GM10266 (cell line): Measurements from ENCODE around the gene SSX2.
"Not testable (repeated sequence)": the region's sequence is repeated elsewhere in the genome, so short reads cannot be mapped to it uniquely, and the experiment has no call there.

Experiments
- DNase-seq: peaks from one replicate; pipeline ENCODE4 v3.0.0; 2012; ENCODE audit errors: extremely low spot score

SSX2 gene, protein sequence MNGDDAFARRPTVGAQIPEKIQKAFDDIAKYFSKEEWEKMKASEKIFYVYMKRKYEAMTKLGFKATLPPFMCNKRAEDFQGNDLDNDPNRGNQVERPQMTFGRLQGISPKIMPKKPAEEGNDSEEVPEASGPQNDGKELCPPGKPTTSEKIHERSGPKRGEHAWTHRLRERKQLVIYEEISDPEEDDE

DNA sequence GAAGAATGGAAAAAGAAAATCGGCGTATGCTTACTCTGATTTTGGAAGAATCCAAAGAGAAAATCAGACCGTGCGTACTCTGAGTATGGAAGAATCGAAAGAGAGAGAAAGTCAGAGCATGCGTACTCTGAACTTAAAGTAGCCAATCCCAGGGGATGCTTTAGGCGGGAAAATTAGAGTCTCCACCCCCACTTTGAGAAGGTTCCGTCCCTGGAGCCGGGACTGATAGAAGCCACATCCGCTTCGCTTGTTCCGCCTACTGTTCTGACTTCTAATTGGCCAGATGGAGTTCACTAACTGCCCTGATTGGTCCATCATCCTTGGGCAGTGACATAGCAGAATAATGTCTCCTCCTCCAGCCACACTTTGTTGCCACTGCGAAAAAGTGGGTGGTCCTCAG lies at the start of gene SSX2:
TSS of gene SSX2 (minus strand) at position 101 of the 400 bp plus-strand sequence. CDS start 1,429 bp downstream, outside the sequence.
- not testable (repeated sequence) for DNase-seq

DNA sequence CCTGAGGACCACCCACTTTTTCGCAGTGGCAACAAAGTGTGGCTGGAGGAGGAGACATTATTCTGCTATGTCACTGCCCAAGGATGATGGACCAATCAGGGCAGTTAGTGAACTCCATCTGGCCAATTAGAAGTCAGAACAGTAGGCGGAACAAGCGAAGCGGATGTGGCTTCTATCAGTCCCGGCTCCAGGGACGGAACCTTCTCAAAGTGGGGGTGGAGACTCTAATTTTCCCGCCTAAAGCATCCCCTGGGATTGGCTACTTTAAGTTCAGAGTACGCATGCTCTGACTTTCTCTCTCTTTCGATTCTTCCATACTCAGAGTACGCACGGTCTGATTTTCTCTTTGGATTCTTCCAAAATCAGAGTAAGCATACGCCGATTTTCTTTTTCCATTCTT lies 44.0 kb upstream of the SSX2 start, which contains the start of gene SSX2B:
TSS of gene SSX2B (plus strand) at position 301 of the 400 bp plus-strand sequence. CDS start 1,429 bp downstream, outside the sequence.
- DNase-seq, result not testable (repeated sequence)

- not testable (repeated sequence) for DNase-seq
Measured at GRCh38 chrX:52692034-52692433, 14.9 kb downstream of the SSX2 start.

- not testable (repeated sequence) for DNase-seq
Measured at GRCh38 chrX:52662218-52662617, 44.8 kb downstream of the SSX2 start.

DNA sequence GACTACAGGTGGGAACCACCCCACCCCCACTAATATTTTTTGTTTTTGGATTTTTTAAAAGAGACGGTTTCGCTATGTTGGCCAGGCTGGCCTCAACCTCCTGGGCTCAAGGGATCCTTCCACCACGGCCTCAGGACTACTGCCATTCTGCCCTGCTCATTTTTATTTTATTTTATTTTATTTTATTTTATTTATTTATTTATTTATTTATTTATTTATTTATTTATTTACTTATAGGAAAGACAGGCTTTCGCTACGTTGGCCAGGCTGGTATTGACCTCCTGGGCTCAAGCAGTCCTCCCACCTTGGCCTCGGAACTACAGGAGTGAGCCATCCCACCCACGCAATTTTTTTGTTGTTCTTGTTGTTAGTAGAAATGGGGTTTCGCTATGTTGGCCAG lies 51.5 kb downstream of the SSX2 start:
- DNase-seq, result not testable (repeated sequence)

GRCh38 chrX:52654800-52655199 lies 52.2 kb downstream of the SSX2 start, which contains the start of gene SSX7:
Gene SSX7, minus strand, starts transcription at chrX:52654900. Its CDS starts 1,428 bp downstream, at chrX:52653472.
- DNase-seq, result not testable (repeated sequence)

GRCh38 chrX:52650676-52651075 lies 56.3 kb downstream of the SSX2 start:
- not testable (repeated sequence) for DNase-seq

- DNase-seq, result not testable (repeated sequence)
Measured at GRCh38 chrX:52648956-52649355, 58.0 kb downstream of the SSX2 start.
